GM19372 (cell line): ENCODE results near the gene CGB1.
"Not testable (repeated sequence)": the region's sequence is repeated elsewhere in the genome, so short reads cannot be mapped to it uniquely, and the experiment has no call there.

Experiments used
- ATAC-seq: cut with Tn5 transposase; IDR thresholded peaks from one replicate; pipeline ENCODE4 v1.9.1; 2021; ENCODE audit warnings: mild to moderate bottlenecking, low read depth, moderate library complexity; ENCODE audit not compliant: unreplicated experiment

CGB1 gene

GRCh38 chr19:49025088-49025487, 11.6 kb downstream of the CGB1 start:
- not testable (repeated sequence) for ATAC-seq

GRCh38 chr19:49024233-49024632, 12.5 kb downstream of the CGB1 start, which contains the start of gene CGB3:
Gene CGB3, minus strand, starts transcription at chr19:49024333. Its CDS starts 362 bp downstream, at chr19:49023971.
- not testable (repeated sequence) for ATAC-seq

GRCh38 chr19:49022116-49022515, 14.6 kb downstream of the CGB1 start:
- ATAC-seq, result no peak

- no peak for ATAC-seq
These were observed 15.5 kb downstream of the CGB1 start for GRCh38 chr19:49020931-49021895.

- no peak for ATAC-seq
These were observed 16.4 kb downstream of the CGB1 start for GRCh38 chr19:49020342-49020741.

- ATAC-seq, result no peak
These were observed 17.3 kb downstream of the CGB1 start for GRCh38 chr19:49019242-49019932.

GRCh38 chr19:49018388-49019241, 18.1 kb downstream of the CGB1 start:
- not testable (repeated sequence) for ATAC-seq

- ATAC-seq, result no peak
These were observed 18.9 kb downstream of the CGB1 start for GRCh38 chr19:49017666-49018351.

- ATAC-seq, result no peak
These were observed 19.5 kb downstream of the CGB1 start, which contains the start of gene LHB for GRCh38 chr19:49017041-49017665. Gene LHB, minus strand, starts transcription at chr19:49017091. Its CDS starts 10 bp downstream, at chr19:49017081.

- ATAC-seq, result no peak
These were observed 20.4 kb downstream of the CGB1 start for GRCh38 chr19:49016067-49016839.

- ATAC-seq, result no peak
These were observed 21.8 kb downstream of the CGB1 start for GRCh38 chr19:49014870-49015255.

- no peak for ATAC-seq
These were observed 22.4 kb downstream of the CGB1 start for GRCh38 chr19:49014123-49014869.

GRCh38 chr19:49011194-49011593, 25.5 kb downstream of the CGB1 start:
- ATAC-seq, result no peak

GRCh38 chr19:49010453-49010852, 26.2 kb downstream of the CGB1 start:
- ATAC-seq, result no peak

GRCh38 chr19:49009828-49010227, 26.9 kb downstream of the CGB1 start:
- ATAC-seq, result no peak

- ATAC-seq, result no peak
These were observed 29.8 kb downstream of the CGB1 start for GRCh38 chr19:49006905-49007304.

GRCh38 chr19:49004964-49005614, 31.6 kb downstream of the CGB1 start:
- ATAC-seq, result no peak
